GM21390 (cell line): ENCODE measurements around the gene SEC14L6.
"Not testable (repeated sequence)": the region's sequence is repeated elsewhere in the genome, so short reads cannot be mapped to it uniquely, and the experiment has no call there.

Experiments used
- ATAC-seq: cut with Tn5 transposase; IDR thresholded peaks from one replicate; pipeline ENCODE4 v1.9.1; 2021; ENCODE audit not compliant: unreplicated experiment

The SEC14L6 gene

GRCh38 chr22:30567277-30567676 lies 20.7 kb upstream of the SEC14L6 start:
- not testable (repeated sequence) for ATAC-seq

- no peak for ATAC-seq
These were observed 19.6 kb upstream of the SEC14L6 start for GRCh38 chr22:30566125-30566524.

- no peak for ATAC-seq
These were observed 18.8 kb upstream of the SEC14L6 start for GRCh38 chr22:30565341-30565740.

GRCh38 chr22:30564761-30565119 lies 18.2 kb upstream of the SEC14L6 start:
- ATAC-seq = no peak

DNA sequence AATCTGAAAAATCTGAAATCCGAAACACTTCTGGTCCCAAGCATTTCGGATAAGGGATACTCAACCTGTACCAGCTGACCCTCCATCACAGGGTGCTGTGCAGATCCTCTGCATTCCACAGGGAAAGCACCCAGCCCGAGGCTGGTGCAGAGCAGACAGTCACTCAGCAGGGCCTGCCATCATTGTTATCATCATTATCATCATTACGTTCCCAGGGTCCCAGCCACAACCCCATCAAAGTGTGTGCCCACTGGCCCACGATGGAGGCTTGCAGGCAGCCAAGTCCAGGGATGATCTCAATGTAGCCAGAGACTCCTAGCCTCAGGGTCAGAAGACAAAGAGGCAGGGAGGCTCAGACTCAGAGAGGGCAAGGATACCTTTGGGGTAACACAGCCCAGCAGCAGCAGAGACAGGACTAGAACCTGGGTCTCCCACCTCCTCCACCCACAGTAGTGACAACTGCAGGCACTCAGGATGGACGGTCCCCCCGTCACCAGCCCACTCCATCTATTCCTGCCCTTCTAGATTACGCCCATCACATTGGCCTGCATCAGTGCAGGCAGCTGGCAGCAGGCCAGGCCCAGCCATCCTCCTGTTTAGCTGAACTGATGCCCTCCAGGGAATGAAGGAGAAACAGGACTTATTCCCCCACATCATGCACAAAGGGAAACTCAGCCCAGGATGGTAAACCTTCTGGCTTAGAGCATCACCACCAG lies 17.7 kb upstream of the SEC14L6 start:
- no peak for ATAC-seq

DNA sequence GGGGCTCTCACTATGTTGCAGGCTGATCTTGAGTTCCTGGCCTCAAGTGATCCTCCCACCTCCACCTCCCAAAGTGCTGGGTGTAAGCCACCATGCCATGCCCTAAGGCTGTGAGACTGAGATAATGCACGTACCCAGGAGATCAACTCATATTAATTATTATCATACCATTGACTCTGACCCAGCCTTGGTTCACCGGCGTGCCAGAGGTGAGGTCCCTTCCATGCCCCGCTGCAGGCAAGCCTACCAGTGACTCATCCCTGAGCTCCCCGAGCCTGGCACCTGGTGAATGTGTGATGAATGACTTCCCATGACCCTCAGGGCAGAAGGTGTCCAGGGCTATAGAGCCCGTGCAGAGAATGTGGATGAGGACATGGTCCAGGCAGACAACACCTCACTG lies 15.8 kb upstream of the SEC14L6 start:
- no peak for ATAC-seq

GRCh38 chr22:30561402-30562189 lies 15.1 kb upstream of the SEC14L6 start:
- no peak for ATAC-seq

GRCh38 chr22:30560643-30561202 lies 14.2 kb upstream of the SEC14L6 start:
- ATAC-seq = not testable (repeated sequence)

DNA sequence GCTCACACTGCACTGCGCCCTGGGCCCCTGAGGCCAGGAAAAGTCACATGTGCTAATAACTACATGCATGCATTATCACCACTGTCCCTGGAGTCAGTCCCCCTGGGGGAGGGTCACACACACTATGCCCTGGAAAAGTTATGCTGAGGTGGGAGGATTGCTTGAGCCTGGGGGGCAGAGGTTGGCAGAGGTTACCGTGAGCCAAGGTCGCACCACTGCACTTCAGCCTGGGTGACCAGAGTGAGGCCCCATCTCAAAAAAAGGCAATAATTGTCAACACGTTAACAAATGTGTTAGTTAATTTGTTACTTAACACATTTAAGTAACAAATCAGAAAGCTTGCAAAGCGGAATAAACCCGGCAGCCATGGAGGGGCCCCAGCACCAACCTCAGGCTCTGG lies 13.3 kb upstream of the SEC14L6 start:
- no peak for ATAC-seq

DNA sequence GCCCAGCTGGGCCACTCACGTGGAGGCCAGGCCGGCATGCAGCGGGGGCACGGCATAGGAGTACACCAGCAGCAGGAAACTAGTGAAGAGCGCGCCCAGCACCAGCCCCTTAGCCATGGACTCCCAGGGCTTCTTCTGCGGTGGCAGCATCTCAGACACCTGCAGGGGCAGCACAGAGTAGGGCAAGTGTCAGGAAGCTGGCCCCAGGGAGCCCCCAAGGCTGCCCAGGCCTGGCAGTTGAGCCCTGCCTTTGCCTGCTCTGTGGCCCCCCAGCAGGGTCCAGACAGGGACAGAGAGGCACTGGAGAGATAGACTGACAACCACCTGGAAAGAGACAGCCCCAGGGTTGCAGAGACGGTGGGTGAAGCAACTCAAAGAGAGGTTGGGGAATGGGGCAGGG lies 10.7 kb upstream of the SEC14L6 start:
- ATAC-seq = no peak

- no peak for ATAC-seq
These were observed 9.8 kb upstream of the SEC14L6 start for GRCh38 chr22:30556388-30556787.

DNA sequence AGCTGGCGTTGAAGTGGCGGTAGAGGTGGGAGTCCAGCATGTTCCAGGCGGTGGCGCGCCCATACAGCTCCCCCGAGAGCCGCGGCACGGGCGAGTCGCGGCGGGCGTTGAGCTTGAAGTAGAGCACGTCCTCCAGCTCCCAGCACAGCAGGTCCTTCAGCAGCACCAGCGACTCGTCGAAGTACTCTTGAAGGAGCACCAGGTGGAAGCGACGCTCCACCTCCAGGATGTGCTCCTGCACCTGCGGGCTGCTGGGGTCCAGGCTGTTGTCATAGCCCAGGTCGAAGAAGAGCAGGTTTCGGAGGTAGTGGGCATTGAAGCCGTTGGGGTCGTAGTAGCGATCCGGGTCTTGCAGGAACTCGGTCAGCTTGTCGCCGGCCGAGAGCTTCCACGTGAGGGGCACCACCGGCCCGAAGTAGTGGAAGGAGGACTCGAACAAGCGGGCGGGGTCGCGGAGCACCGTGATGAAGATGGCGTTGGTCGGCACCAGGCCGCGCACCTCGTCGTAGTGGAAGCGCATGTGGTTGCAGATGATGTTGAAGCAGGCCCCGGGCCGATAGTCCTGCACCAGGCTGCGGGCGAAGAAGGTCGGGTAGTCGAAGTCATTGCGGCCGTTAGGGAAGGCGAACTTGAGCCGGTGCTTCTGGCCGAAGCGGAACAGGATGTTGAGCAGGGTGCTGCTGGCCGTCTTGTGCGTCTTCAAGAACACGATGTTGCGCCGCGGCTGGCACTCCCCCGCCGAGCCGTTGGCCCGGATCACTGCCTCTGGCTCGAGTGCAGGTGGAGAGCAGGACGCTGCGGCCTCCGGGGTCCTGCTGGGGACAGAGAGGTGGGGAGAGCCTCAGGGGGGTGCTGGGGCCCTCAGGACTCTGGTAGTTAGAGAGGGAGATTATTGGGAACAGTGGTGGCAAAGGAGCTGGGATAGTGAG lies 9.0 kb upstream of the SEC14L6 start:
- no peak for ATAC-seq

DNA sequence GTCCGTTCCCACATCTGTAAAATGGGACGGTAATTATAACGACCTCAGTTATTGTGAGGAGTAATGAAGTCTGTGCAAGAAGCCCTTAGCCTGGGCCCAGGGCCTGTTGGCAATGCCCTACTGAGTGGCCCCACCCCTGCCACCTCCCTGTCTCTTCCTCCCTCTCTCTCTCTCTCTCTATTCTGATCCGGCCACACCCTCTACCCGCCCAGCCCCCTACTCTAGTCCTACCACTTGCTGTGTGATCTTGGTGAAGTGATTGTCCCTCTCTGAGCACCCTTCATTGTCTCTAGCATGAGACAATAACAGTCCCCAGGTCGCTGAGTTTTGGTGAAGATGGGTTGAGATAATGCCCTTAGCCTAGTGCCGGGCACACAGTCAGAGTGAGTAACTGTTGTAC lies 7.4 kb upstream of the SEC14L6 start:
- ATAC-seq = no peak

DNA sequence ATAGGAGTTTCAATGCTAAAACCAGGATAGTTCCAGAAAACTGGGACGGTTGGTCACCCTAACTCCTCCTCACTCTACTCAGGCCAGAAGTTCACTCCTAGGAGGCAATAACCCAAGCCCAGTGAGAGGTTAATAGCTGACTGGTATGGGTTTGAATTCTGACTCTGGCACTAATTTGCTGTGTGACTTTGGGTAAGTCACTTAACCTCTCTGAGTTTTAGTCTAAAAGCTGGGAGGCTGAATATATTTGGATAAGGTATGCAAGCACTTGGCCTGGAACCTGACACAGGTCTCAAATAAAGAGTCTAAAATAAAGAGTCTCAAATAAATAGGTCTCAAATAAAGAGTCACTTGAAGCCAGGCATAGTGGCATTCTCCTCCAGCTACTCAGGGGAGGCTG lies 6.2 kb upstream of the SEC14L6 start:
- ATAC-seq = no peak

GRCh38 chr22:30551813-30552212 lies 5.3 kb upstream of the SEC14L6 start:
- ATAC-seq = not testable (repeated sequence)

DNA sequence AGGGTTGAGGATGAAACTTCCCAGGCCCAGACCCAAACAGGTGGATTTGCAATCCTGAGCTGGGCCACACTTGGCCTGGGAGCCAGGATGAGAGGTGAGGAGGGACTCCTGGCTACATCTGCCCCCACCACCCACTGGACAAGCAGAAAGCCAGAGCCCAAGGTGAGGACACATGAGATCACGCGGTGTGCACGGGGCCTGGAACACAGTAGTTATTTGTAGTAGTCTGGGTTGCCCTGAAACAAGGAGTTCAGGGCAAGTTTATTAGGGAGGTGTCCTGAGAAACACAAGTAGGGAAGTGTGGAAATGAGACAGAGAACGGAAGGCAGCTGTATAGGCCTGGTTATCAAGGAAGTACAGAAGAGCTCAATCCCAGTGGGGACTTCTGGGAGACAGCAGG lies 647 bp upstream of the SEC14L6 start:
- no peak for ATAC-seq

- ATAC-seq = no peak
These were observed 3.7 kb downstream of the SEC14L6 start for GRCh38 chr22:30542811-30543188.

GRCh38 chr22:30541961-30542810 lies 4.4 kb downstream of the SEC14L6 start:
- ATAC-seq = no peak

- ATAC-seq = not testable (repeated sequence)
These were observed 5.0 kb downstream of the SEC14L6 start for GRCh38 chr22:30541511-30541910.

GRCh38 chr22:30539368-30539767 lies 7.2 kb downstream of the SEC14L6 start:
- ATAC-seq = no peak
